ENCODE measurements around the gene NIPBL. TPM values are rescaled to one million over a fixed set of nuclear protein-coding genes. Genes with fewer than 3 reads are reported as not detected.

NIPBL gene
- total RNA-seq, 1 donor from 2014 or later: 32.2 TPM

GRCh38 chr5:36861871-36862270 lies 14.7 kb upstream of the NIPBL start:
- DNase-seq (ENCODE audit: low spot score): no peak
- no peaks in the 10 kb centered on the region for H3K36me3 Mint-ChIP-seq (ENCODE audit: low read depth)
- no peak overlapping the region for H3K4me3 Mint-ChIP-seq (ENCODE audit: unreplicated experiment)
- no peaks in the 10 kb centered on the region for H3K9me3 Mint-ChIP-seq (ENCODE audit: low read depth)
- TF ChIP-seq, protein P1, sequence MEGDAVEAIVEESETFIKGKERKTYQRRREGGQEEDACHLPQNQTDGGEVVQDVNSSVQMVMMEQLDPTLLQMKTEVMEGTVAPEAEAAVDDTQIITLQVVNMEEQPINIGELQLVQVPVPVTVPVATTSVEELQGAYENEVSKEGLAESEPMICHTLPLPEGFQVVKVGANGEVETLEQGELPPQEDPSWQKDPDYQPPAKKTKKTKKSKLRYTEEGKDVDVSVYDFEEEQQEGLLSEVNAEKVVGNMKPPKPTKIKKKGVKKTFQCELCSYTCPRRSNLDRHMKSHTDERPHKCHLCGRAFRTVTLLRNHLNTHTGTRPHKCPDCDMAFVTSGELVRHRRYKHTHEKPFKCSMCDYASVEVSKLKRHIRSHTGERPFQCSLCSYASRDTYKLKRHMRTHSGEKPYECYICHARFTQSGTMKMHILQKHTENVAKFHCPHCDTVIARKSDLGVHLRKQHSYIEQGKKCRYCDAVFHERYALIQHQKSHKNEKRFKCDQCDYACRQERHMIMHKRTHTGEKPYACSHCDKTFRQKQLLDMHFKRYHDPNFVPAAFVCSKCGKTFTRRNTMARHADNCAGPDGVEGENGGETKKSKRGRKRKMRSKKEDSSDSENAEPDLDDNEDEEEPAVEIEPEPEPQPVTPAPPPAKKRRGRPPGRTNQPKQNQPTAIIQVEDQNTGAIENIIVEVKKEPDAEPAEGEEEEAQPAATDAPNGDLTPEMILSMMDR (IDR thresholded peaks at IDR 0.05): no peak
- H3K27me3 Mint-ChIP-seq (ENCODE audit: low read depth): peaks cover 2% of the 10 kb centered on the region
- H3K27ac Mint-ChIP-seq (ENCODE audit: unreplicated experiment): no peak overlapping the region
- peaks cover 4% of the 10 kb centered on the region for H3K4me1 Mint-ChIP-seq (ENCODE audit: low read depth)

DNA sequence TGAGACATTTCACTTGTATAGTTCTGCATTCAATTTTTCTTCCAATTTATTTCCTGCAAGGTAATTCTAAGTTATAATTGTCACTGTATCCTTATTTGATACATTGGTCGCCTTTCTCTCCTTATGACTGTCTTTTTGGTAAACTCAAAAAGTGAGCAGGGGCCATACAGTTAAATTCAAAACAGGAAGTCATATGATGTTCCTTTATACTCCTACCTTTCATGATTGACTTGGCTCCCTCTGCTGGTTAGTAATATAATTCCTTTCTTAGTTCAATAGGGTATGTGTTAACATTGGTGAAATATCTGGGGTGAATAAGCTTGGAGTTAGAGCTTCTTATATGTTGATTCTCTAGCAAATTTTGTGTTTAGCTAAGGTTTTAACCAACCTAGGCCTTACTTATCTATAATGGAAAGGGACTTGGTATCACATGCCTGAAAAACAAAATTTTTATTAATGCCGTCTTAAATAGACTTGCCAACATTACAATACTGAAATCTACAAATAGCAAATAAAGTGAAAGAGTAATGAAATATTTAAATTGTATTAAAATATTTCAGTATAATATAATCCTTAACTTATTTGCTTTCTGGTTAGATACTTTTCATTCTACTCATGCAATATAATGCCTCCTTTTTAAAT lies 6.0 kb upstream of the NIPBL start:
- Mint-ChIP-seq H3K27ac (ENCODE audit: unreplicated experiment) (no peak overlapping the region), H3K36me3 (ENCODE audit: low read depth) (no peaks in the 10 kb centered on the region), H3K4me1 (ENCODE audit: low read depth) (peaks cover 24% of the 10 kb centered on the region), H3K27me3 (ENCODE audit: low read depth) (no peaks in the 10 kb centered on the region), H3K9me3 (ENCODE audit: low read depth) (no peaks in the 10 kb centered on the region), H3K4me3 (ENCODE audit: unreplicated experiment) (no peak overlapping the region)
- no peak for DNase-seq (ENCODE audit: low spot score)
- TF ChIP-seq, protein P1 (IDR thresholded peaks at IDR 0.05): peak; percentile 88

- Mint-ChIP-seq H3K9me3 (ENCODE audit: low read depth) (no peaks in the 10 kb centered on the region), H3K27me3 (ENCODE audit: low read depth) (no peaks in the 10 kb centered on the region), H3K36me3 (ENCODE audit: low read depth) (no peaks in the 10 kb centered on the region), H3K4me1 (ENCODE audit: low read depth) (peaks cover 41% of the 10 kb centered on the region), H3K4me3 (ENCODE audit: unreplicated experiment) (peak overlapping the region; percentile 80), H3K27ac (ENCODE audit: unreplicated experiment) (peak overlapping the region; percentile 99)
- DNase-seq (ENCODE audit: low spot score): no peak
- TF ChIP-seq, protein P1 (IDR thresholded peaks at IDR 0.05): no peak
Measured at GRCh38 chr5:36874465-36874864, 2.1 kb upstream of the NIPBL start.

GRCh38 chr5:36875051-36875789 lies 1.3 kb upstream of the NIPBL start:
- Mint-ChIP-seq H3K27ac (ENCODE audit: unreplicated experiment) (peak overlapping the region; percentile 99), H3K27me3 (ENCODE audit: low read depth) (no peaks in the 10 kb centered on the region), H3K36me3 (ENCODE audit: low read depth) (no peaks in the 10 kb centered on the region), H3K9me3 (ENCODE audit: low read depth) (no peaks in the 10 kb centered on the region), H3K4me3 (ENCODE audit: unreplicated experiment) (peak overlapping the region; percentile 80), H3K4me1 (ENCODE audit: low read depth) (peaks cover 42% of the 10 kb centered on the region)
- DNase-seq (ENCODE audit: low spot score): peak; percentile 72
- TF ChIP-seq, protein P1 (IDR thresholded peaks at IDR 0.05): no peak

DNA sequence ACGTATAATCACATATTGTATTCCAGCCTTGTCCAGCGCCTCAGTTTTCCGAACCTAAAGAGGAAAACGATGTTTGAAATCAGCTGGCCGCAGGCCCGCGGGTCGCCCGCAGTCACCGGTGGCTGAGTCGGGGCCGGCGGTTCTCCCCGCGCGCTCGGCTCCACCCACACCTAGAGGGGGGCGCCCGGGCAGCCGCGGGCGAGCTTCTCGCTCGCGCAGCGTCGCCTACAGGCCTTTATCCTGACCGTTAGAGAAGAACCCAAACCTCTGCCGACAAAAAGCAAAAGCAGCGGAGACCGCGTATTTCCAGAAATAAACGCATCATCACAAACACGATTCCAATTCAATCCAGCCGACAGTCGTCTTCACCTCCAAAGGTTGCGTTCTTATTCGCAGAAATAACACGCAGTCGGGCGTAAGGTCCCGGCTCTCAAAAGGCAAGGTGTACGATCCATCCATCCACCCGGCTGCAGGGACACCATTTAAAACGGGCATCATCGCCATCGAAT lies 725 bp upstream of the NIPBL start:
- H3K27me3 Mint-ChIP-seq (ENCODE audit: low read depth): no peaks in the 10 kb centered on the region
- no peaks in the 10 kb centered on the region for H3K9me3 Mint-ChIP-seq (ENCODE audit: low read depth)
- H3K4me1 Mint-ChIP-seq (ENCODE audit: low read depth): peaks cover 44% of the 10 kb centered on the region
- H3K27ac Mint-ChIP-seq (ENCODE audit: unreplicated experiment): peak overlapping the region; percentile 99
- TF ChIP-seq, protein P1 (IDR thresholded peaks at IDR 0.05): peak; percentile 76
- H3K4me3 Mint-ChIP-seq (ENCODE audit: unreplicated experiment): peak overlapping the region; percentile 80
- no peaks in the 10 kb centered on the region for H3K36me3 Mint-ChIP-seq (ENCODE audit: low read depth)
- peak; percentile 94 for DNase-seq (ENCODE audit: low spot score)
